Skin of body (tissue), 2 donors: ENCODE results near the gene ACVR1B. TPM values are rescaled to one million over a fixed set of nuclear protein-coding genes. Genes with fewer than 3 reads are reported as not detected.
A peak's percentile ranks its signal among the peaks of the same experiment; 100 is the strongest.

Experiments used
- DNase-seq: peaks from one replicate; lab custom pipeline; 2025; lab: John Stamatoyannopoulos, UW
- total RNA-seq: library from RNA; depleted of rRNA; stranded (reverse); fragments of >200 nt; gene quantifications from one replicate; pipeline ENCODE4 v1.2.3, GENCODE V29; 2014

Gene ACVR1B
- total RNA-seq, 1 donor from 2014 or later: 22.0 TPM

GRCh38 chr12:52020539-52021336, 69.2 kb downstream of the ACVR1B start:
- no peak for DNase-seq

GRCh38 chr12:52022841-52023181, 71.3 kb downstream of the ACVR1B start:
- no peak for DNase-seq

GRCh38 chr12:52023182-52023975, 71.9 kb downstream of the ACVR1B start:
- peak; percentile 33 for DNase-seq

- no peak for DNase-seq
Measured at GRCh38 chr12:52023976-52024688, 72.6 kb downstream of the ACVR1B start.

GRCh38 chr12:52024845-52025230, 73.3 kb downstream of the ACVR1B start:
- no peak for DNase-seq

- DNase-seq: no peak
Measured at GRCh38 chr12:52026263-52026662, 74.8 kb downstream of the ACVR1B start.

GRCh38 chr12:52027085-52027843, 75.8 kb downstream of the ACVR1B start:
- no peak for DNase-seq

- no peak for DNase-seq
Measured at GRCh38 chr12:52029685-52030084, 78.2 kb downstream of the ACVR1B start.

- peak; percentile 69 for DNase-seq
Measured at GRCh38 chr12:52032446-52032803, 80.9 kb downstream of the ACVR1B start.

GRCh38 chr12:52032804-52033445, 81.4 kb downstream of the ACVR1B start:
- peak; percentile 98 for DNase-seq

GRCh38 chr12:52033446-52034140, 82.1 kb downstream of the ACVR1B start:
- no peak for DNase-seq

- DNase-seq: peak; percentile 49
Measured at GRCh38 chr12:52035190-52035589, 83.7 kb downstream of the ACVR1B start.

GRCh38 chr12:52035926-52036325, 84.4 kb downstream of the ACVR1B start:
- no peak for DNase-seq

GRCh38 chr12:52036587-52037171, 85.2 kb downstream of the ACVR1B start:
- DNase-seq: peak; percentile 66

- DNase-seq: peak; percentile 42
Measured at GRCh38 chr12:52037248-52037861, 85.9 kb downstream of the ACVR1B start.

GRCh38 chr12:52038447-52038846, 86.9 kb downstream of the ACVR1B start:
- DNase-seq: no peak

- DNase-seq: no peak
Measured at GRCh38 chr12:52041035-52041434, 89.5 kb downstream of the ACVR1B start.

GRCh38 chr12:52041695-52042123, 90.2 kb downstream of the ACVR1B start:
- no peak for DNase-seq

GRCh38 chr12:52042706-52043385, 91.3 kb downstream of the ACVR1B start:
- DNase-seq: no peak
